ENCODE results near the gene PIF1.
"Not testable (repeated sequence)": the region's sequence is repeated elsewhere in the genome, so short reads cannot be mapped to it uniquely, and the experiment has no call there.

The PIF1 gene

DNA sequence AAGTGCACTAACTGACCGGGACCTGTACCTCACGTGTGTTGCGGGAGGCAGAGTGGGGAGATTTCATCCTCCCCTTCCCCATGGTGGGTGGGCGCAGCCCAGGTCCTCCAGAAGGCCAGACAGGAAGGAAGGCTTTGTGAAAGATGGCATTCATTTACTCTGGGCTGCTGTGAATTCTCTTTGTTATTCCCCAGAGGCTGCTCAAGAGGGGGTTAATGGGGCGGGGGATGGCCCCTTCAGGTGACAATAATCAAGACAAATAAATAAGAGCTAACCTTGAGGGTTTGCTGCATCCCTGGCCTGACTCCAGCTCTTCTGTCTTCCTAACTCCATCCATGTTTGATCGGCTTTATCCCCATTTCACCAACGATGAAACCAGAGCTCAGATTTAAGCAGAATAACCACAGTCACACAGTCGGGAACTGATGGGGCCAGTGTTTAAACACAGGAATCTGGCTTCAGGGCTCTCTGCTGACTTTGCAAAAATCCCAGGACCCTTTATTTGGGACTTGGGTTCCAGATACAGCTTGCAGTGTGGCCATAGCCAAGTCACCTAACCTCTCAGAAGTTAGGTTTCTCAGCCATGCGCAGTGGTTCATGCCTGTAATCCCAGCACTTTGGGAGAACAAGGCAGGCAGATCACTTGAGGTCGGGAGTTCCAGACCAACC lies 16.5 kb downstream of the PIF1 start:
- no peak for DNase-seq

DNA sequence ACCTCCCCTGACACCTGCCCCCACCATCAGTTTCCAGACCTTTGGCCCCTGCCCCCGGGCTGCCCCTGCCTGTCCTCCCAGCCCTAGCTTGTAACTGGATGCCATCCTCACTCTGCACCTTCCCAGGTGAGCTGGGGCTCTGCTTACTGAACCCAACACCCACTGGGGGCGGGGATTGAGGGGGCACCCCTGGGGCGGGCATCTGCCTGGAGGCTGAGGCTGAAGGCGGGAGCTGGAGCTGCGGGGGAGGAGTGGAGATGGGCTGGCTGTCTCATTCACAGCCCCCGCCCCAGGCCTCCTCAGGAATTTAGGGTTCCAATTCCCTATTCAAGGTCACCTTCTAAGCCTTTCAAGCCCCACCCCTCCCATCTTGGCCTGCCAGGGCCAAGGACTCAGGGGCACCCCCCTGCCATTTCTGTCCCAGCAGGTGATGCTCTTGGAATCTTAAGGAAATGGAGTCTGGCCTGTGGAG lies 17.7 kb downstream of the PIF1 start:
- DNase-seq: no peak

- no peak for DNase-seq
Measured at GRCh38 chr15:64807051-64807749, 18.2 kb downstream of the PIF1 start.

DNA sequence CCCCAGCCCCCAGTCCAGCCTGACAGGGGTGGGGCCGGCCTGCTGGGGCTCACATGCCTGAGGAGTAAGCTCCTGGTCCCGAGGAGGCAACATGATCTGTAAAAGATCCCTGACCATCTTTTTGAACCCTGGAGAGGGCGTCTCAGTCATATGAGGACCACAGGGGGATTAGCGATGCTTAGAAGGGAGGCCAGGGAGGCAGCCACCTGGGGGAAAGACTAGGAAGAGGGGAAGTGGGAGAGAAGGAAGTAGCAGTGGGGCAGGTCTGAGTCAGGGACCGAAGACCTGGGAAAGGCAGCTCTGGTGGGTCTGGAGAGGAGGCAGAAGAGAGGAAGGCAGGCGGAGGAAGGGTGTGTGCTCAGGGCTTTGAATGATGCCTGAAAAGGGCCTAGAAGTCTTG lies 18.9 kb downstream of the PIF1 start:
- no peak for DNase-seq

DNA sequence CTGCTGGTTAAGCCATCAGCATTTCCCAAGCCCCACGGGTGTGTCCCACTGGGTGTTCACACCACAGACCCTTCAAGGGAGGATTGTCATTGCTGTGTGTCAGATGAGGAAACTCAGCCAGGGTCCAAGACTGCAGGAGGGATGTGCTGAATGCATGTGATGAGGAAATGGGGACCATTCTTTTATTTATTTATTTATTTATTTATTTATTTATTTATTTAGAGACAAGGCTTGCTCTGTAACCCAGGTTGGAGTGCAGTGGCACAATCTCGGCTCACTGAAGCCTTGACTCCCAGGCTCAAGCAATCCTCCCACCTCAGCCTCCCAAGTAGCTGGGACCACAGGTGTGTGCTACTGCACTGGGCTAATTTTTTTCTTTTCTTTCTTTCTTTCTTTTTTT lies 20.8 kb downstream of the PIF1 start:
- DNase-seq: no peak

GRCh38 chr15:64803526-64803925 lies 21.9 kb downstream of the PIF1 start:
- DNase-seq: no peak

DNA sequence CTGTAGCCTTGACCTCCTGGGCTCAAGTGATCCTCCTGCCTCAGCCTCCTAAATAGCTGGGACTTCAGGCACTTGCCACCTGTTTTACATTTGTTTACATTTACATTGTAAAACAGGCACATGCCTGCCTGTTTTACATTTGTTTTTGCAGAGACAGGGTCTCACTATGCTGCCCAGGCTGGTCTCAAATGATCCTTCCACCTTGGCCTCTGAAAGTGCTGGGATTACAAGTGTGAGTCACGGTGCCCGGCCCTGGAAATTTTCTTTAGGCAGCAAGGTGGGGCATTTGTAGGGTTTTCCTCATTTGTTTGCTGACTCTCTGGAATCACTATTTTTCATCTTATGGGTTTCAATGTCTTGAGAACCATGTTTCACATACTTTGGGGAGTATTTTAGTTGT lies 25.0 kb downstream of the PIF1 start:
- DNase-seq: no peak

DNA sequence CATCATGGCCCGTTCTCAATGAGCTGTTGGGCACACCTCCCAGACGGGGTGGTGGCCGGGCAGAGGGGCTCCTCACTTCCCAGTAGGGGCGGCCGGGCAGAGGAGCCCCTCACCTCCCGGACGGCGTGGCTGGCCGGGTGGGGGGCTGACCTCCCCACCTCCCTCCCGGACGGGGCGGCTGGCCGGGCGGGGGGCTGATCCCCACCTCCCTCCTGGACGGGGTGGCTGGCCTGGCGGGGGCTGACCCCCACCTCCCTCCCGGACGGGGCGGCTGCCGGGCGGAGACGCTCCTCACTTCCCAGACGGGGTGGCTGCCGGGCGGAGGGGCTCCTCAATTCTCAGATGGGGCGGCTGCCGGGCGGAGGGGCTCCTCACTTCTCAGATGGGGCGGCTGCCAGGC lies 26.5 kb downstream of the PIF1 start:
- not testable (repeated sequence) for DNase-seq

- DNase-seq: not testable (repeated sequence)
Measured at GRCh38 chr15:64795921-64796320, 29.5 kb downstream of the PIF1 start.

DNA sequence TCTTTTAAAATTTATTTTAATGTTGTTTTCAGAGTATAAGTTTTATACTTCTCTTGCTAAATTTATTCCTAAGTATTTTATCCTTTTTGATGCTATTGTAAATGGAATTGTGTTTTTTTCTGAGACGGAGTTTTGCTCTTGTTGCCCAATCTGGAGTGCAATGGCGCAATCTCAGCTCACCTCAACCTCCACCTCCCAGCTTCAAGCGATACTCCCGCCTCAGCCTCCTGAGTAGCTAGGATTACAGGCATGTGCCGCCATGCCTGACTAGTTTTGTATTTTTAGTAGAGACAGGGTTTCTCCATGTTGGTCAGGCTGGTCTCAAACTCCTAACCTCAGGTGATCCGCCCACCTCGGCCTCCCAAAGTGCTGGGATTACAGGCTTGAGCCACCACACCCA lies 30.1 kb downstream of the PIF1 start:
- DNase-seq: not testable (repeated sequence)

DNA sequence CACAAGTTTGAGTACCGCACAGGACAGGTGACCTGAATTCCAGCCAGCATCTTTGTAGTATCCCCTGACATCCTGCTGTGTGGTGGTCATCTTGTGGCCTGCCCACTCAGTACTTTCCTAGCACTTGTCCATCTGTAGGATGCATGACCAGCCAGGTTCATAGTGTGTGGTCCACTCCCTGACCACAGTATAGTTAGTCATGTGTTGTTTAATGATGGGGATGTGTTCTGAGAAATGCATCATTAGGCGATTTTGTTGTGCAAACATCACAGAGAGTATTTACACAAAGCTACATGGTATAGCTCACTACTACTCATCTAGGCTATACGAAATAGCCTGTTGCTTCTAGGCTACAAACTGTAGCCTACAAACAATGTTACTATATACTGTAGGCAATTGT lies 33.2 kb downstream of the PIF1 start:
- DNase-seq: no peak

GRCh38 chr15:64791401-64791800 lies 34.0 kb downstream of the PIF1 start:
- DNase-seq: no peak

- DNase-seq: no peak
Measured at GRCh38 chr15:64783796-64784195, 41.7 kb downstream of the PIF1 start.

DNA sequence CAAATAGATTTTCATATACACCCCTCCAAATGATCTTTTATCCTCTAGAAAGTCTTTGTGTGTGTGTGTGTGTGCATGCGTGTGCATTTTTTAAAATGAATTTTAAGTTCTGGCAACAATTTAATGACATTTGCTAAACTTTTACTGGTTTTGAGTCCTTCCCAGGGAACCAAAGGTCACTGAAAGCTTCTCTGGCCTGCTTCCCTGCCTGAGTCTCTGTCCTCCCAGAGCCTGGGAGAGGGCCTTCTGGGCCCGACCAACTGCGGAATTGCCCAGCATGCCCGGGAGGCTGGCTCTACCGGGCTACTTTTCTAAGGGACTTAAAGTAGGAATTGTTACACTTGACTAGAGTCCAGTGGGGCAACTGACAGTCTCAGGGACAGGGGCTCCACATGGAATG lies 42.7 kb downstream of the PIF1 start:
- no peak for DNase-seq

DNA sequence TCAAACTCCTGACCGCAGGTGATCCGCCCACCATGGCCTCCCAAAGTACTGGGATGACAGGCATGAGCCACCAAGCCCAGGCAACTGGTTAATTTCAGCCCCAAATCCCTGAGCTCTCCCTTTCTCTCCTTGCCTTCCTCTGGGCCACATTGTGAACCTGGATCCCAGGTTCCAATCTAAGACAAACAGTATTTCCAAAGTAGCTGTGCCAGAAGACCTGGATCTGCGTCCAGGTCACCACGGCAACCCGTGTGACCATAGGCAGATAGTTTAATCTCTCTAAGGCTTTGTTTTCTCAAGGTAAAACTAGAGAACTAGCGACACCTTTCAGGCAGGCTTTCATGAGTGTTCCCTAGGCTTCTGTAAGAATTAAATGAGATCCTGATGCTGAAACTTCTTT lies 44.1 kb downstream of the PIF1 start:
- no peak for DNase-seq

- DNase-seq: no peak
Measured at GRCh38 chr15:64780600-64781156, 44.8 kb downstream of the PIF1 start.

- DNase-seq: no peak
Measured at GRCh38 chr15:64779630-64780029, 45.8 kb downstream of the PIF1 start.

DNA sequence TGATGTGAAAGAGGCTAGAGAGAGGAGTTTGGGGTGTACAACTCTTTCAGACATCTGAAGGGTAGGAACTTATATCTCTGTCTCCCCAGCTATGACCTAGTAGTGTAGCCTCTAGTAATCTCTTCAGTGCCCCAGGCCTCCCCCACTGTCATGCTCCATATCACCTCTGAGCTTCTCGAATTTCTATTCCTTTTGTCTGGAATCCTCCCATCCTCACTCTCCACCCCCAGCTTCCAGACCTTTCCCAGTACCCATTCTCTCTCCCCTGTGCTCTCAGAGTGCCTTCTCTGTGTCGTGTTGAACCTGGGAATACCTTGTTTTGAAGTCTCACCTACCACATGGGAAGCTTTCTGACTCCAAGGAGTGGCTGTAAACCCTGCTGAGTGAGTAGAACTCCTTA lies 46.4 kb downstream of the PIF1 start:
- no peak for DNase-seq

- DNase-seq: no peak
Measured at GRCh38 chr15:64776402-64776786, 49.1 kb downstream of the PIF1 start.

GRCh38 chr15:64775551-64776401 lies 49.7 kb downstream of the PIF1 start, which contains the start of gene RBPMS2:
RBPMS2 (minus strand) TSS chr15:64775589; CDS start chr15:64775319, 270 bp downstream.
- DNase-seq: no peak

GRCh38 chr15:64774629-64775493 lies 50.6 kb downstream of the PIF1 start:
- no peak for DNase-seq

GRCh38 chr15:64774037-64774628 lies 51.3 kb downstream of the PIF1 start:
- DNase-seq: no peak

Measured in NCI-H187 (cell line).